GM21360 (cell line): ENCODE results near the gene RORB.

Experiments used
- ATAC-seq: cut with Tn5 transposase; IDR thresholded peaks from one replicate; pipeline ENCODE4 v1.9.1; 2021; ENCODE audit warnings: mild to moderate bottlenecking, moderate library complexity; ENCODE audit not compliant: unreplicated experiment

Gene RORB

GRCh38 chr9:74496819-74497747 lies at the start of gene RORB:
RORB (plus strand) TSS chr9:74497335; CDS start chr9:74497977, 642 bp downstream.
- ATAC-seq, result peak; percentile 95

- ATAC-seq, result no peak
Observed at GRCh38 chr9:74447451-74448193, 49.5 kb upstream of the RORB start.

- ATAC-seq, result no peak
Observed at GRCh38 chr9:74449060-74449459, 48.1 kb upstream of the RORB start.

GRCh38 chr9:74458832-74459231 lies 38.3 kb upstream of the RORB start:
- ATAC-seq, result no peak

GRCh38 chr9:74463825-74464224 lies 33.3 kb upstream of the RORB start:
- no peak for ATAC-seq

- no peak for ATAC-seq
Observed at GRCh38 chr9:74478606-74479005, 18.5 kb upstream of the RORB start.

- no peak for ATAC-seq
Observed at GRCh38 chr9:74479711-74480110, 17.4 kb upstream of the RORB start.

GRCh38 chr9:74487395-74487794 lies 9.7 kb upstream of the RORB start:
- ATAC-seq, result no peak

GRCh38 chr9:74493512-74493911 lies 3.6 kb upstream of the RORB start:
- no peak for ATAC-seq

- no peak for ATAC-seq
Observed at GRCh38 chr9:74494490-74494889, 2.6 kb upstream of the RORB start.

GRCh38 chr9:74496406-74496805 lies 729 bp upstream of the RORB start:
- no peak for ATAC-seq

- no peak for ATAC-seq
Observed at GRCh38 chr9:74497748-74498620, 849 bp downstream of the RORB start.

- no peak for ATAC-seq
Observed at GRCh38 chr9:74498621-74499095, 1.5 kb downstream of the RORB start.

- ATAC-seq, result no peak
Observed at GRCh38 chr9:74499111-74499601, 2.0 kb downstream of the RORB start.

GRCh38 chr9:74499770-74500583 lies 2.8 kb downstream of the RORB start:
- no peak for ATAC-seq

GRCh38 chr9:74500584-74500924 lies 3.4 kb downstream of the RORB start:
- no peak for ATAC-seq

- ATAC-seq, result no peak
Observed at GRCh38 chr9:74501570-74501969, 4.4 kb downstream of the RORB start.

- no peak for ATAC-seq
Observed at GRCh38 chr9:74503219-74503618, 6.1 kb downstream of the RORB start.

- no peak for ATAC-seq
Observed at GRCh38 chr9:74503666-74504065, 6.5 kb downstream of the RORB start.

GRCh38 chr9:74511333-74511732 lies 14.2 kb downstream of the RORB start:
- ATAC-seq, result no peak
